HG02943 (cell line): Measurements from ENCODE around the gene PZP.
"Not testable (repeated sequence)": the region's sequence is repeated elsewhere in the genome, so short reads cannot be mapped to it uniquely, and the experiment has no call there.

ENCODE experiments used
- ATAC-seq: cut with Tn5 transposase; IDR thresholded peaks from one replicate; pipeline ENCODE4 v1.9.1; 2021; ENCODE audit warnings: mild to moderate bottlenecking, low read depth, moderate library complexity; ENCODE audit not compliant: unreplicated experiment

PZP gene

GRCh38 chr12:9198012-9198411, 10.2 kb downstream of the PZP start:
- no peak for ATAC-seq

GRCh38 chr12:9184276-9184675, 23.9 kb downstream of the PZP start:
- ATAC-seq, result no peak

DNA sequence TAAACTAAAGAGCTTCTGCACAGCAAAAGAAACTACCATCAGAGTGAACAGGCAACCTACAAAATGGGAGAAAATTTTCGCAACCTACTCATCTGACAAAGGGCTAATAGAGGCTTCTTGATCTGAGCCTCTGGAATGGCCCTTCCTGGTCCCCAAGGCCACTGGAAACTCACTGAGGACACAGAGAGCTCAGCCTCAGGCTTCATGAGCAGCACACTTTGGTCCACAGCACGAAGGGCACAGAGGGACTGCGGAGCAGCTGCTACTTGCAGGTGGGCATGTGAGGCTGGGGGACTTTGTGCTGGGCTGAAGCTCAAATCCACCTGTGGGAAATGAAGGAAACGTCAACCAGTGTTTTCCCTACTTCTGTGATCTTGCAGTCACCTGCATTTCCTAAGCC, 27.4 kb downstream of the PZP start:
- no peak for ATAC-seq

DNA sequence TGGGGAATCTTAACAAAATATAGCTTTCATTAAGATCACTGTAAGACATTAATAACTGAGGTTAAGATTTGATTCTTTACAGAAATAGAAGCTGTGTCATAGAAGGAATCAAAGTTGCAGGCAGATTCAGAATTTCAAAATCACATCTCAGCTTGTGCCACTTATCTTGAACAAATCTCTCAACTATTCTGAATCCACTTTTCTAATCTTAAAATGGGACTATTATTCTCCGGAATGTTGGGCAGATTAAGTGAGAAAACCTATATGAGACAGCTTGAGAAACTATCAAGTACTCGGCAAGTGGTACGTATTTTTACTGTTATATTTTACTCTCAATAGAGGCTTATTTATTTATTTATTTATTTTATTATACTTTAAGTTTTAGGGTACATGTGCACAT, 28.4 kb downstream of the PZP start:
- ATAC-seq, result no peak

DNA sequence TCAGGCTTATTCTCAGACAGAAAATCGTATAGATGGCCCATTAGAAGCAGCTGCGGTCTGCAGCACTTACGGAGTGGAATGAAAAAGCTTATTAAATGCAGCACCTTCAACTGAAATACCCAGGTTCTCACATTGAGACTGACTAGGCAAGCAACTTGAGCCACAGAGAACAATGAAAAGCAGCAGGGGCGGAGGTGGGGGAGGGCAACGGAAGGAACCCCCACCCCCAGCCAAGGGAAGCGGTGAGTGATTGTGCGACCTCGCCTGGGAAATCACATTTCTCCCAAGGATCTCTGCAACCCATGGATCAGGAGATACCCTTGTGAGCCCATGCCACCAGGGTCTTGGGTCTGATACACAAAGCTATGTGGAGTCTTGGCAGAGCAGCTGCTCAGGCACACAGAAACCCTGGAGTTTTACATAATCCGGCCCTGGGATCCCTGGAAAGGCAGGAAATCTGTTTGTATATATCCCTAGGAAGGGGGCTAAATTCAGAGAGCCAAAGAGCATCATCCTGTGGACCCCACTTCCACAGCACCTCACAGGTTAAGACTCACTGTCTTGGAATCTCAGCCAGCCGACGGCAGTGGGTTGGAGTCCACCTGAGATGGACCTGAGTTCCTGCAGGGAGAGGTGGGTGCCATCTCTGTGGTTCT, 38.1 kb downstream of the PZP start:
- no peak for ATAC-seq

- ATAC-seq, result not testable (repeated sequence)
Observed at GRCh38 chr12:9167345-9167744, 40.9 kb downstream of the PZP start.

DNA sequence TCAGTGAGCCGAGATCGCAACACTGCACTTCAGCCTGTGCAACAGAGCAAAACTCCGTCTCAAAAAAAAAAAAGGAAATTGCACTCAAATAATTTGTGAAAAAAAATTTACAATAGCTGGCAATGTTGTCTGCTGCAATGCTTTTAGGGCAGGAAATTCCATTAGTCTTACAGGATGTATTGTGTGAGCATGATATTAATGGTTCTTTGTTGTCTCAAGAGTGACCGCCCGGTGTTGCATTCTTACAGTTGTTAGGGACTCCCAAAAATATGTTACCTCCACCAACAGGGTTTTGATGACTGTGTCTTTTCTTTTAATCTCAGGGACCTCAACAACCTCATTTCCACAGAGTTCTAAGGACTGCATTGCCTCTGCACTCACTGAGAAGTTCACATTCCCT, 44.8 kb downstream of the PZP start:
- no peak for ATAC-seq

- no peak for ATAC-seq
Observed at GRCh38 chr12:9156119-9156518, 52.1 kb downstream of the PZP start.

DNA sequence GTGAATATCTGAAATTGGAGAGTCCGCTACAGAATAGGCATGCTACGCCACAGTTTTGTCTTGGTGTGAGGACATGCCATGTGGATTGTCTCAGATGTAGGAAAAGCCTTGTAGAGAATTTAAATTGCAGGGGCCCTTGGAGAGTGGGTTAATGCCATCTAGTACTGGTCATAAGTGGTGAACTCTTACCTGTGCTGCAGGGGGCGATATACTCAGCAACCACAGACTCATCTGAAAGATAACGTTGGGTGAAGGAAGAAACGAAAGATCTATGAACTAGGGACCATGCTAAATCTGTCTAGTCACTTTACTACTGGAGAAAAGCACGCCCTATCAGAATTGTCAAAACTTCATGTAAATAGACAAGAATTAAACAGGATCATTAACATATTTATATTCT, 58.8 kb downstream of the PZP start:
- no peak for ATAC-seq

- no peak for ATAC-seq
Observed at GRCh38 chr12:9148926-9149325, 59.3 kb downstream of the PZP start.

DNA sequence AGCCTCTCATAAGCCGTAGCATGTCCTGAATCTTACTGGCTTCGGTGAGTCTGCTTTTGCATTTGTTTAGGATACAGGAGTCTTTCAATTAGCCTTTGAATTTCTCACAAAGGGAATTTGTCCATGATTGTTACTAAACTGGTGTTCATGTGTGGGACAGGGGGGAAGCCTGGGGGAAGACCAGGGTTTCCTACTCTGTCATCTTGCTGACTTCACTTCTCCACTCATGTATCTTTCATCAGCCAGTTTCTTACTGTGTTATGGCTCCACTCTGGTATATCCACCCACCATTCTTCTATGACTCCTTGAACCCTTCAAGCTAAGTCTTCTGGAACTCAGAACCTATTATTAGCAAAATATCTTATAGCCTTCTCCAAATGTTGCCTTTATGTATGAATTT, 60.7 kb downstream of the PZP start:
- ATAC-seq, result no peak

GRCh38 chr12:9144730-9145106, 63.5 kb downstream of the PZP start:
- ATAC-seq, result no peak

- no peak for ATAC-seq
Observed at GRCh38 chr12:9143929-9144729, 64.1 kb downstream of the PZP start.

DNA sequence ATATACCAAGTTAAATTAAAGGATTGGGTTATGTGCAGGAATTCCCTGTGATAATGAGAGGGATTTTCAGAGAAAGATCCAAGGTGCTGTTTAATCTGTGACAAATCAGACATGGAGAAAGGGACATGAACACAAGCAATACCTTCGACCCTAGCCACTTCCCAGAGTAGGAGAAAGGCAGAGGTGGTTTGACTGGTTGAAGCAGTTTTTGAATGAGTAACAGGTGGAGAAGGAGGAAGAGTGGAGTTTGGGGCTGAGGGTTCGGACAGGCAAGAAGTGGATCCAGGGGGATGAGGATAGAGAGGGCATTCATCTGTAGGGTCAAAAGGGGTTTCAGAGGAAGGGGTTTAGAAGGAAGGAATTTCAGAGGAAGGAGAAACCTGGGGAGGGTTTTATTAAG, 65.1 kb downstream of the PZP start:
- ATAC-seq, result no peak

DNA sequence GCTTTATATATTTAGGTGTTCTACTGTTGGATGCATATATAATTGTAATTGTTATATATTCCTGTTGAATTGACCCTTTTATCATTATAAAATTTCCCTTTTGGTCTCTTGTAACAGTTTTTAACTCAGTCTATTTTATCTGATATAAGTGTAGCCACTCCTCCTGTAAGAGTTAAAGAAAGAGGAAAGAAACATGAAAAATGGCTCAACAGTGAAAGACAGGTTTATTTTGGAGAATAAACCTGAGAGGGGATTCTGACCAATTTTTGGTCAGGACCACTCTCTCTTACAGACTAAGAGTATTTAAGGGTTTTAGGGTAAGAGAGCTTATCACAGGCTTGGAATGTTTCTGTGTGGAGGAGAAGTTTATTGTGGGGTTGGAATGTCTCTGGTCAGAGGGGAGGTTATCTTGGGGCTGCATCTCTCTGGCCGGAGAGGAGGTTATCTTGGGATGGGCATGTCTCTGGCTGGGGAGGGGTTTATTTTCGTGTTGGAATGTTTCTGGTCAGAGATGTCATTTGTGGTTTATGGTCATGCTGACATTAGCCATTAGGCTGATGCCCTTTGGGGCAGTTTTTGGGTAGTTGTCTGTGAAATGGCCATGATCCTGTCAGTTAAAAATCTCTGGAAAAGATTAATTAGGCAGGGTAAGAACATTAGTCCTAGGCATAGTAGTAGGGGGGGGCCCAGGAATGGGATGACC, 68.5 kb downstream of the PZP start:
- not testable (repeated sequence) for ATAC-seq

GRCh38 chr12:9135903-9136310, 72.3 kb downstream of the PZP start:
- no peak for ATAC-seq

- no peak for ATAC-seq
Observed at GRCh38 chr12:9134981-9135628, 73.1 kb downstream of the PZP start.

GRCh38 chr12:9133216-9133916, 74.8 kb downstream of the PZP start:
- ATAC-seq, result no peak

- ATAC-seq, result no peak
Observed at GRCh38 chr12:9132008-9132535, 76.1 kb downstream of the PZP start.

GRCh38 chr12:9130244-9130643, 78.0 kb downstream of the PZP start:
- no peak for ATAC-seq
